ENCODE results near the gene JAKMIP1. TPM values are rescaled to one million over a fixed set of nuclear protein-coding genes. Genes with fewer than 3 reads are reported as not detected.

The JAKMIP1 gene
- total RNA-seq, 1 experiment from 2014 or later: not detected

DNA sequence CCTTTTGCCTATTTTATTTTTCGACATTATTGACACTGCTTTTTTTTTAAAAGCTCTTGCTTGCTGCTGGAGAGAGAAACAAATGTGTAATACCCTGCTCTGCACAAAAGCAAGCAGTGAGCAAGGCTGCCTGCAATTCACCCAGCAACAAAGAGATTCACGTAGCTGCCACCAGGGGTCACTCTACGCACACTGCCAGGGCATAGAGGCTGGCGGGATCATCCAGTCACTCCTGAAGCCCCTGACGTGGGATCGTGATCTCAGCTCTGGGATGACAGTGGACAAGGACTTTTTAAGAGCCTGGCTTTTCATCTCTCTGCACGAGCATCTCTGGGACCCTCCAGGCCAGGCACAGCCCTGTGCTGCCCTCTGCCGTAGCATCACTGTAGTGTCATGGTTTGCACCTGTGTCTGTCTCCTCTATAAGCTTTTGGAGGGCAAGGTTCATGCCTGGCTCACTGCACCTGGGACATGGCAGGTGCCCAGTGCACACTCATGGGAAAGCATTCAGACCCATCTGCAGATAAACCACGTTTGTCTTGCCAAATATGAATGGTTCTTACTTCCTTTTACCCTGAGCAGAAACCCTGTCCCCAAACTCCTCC is 201.9 kb downstream of the JAKMIP1 start:
- H3K27me3 ChIP-seq (ENCODE audit: control insufficient read depth, insufficient read depth, low read length): no peaks in the 10 kb centered on the region
- in situ Hi-C loops (cut with HindIII; ENCODE audit: low pct_unique_long_range_greater_than_20kb, low sequenced_read_pairs) (no loop called here), intact Hi-C loops (cut with micrococcal nuclease; ENCODE audit: unreplicated experiment) (loop anchor here (1.0 kb wide), 1 partner anchor 89 kb away; no protein-coding TSS in a partner anchor)
- ChIA-PET POLR2A (no interaction called here), CTCF (interaction anchor here (0.6 to 1.4 kb wide), 5 partner anchors 41 to 333 kb away, joined by 3 to 5 read pairs (median 4); no protein-coding TSS in a partner anchor)
- ATAC-seq: peak; percentile 93
- H3K9me3 ChIP-seq (ENCODE audit: control insufficient read depth, insufficient read depth, low read depth, low read length): no peaks in the 10 kb centered on the region
- no peak overlapping the region for H3K27ac ChIP-seq (ENCODE audit: low read length)
- TF ChIP-seq TCF7L2 (IDR thresholded peaks at IDR 0.05; ENCODE audit: low read depth, low read length) (no peak), CTCF (IDR thresholded peaks at IDR 0.05) (peak; percentile 94)
- no peaks in the 10 kb centered on the region for H3K36me3 ChIP-seq (ENCODE audit: control insufficient read depth, insufficient read depth, low read length)
- DNase-seq (ENCODE audit: low read depth, low spot score): peak; percentile 41
- no TSS peak for BruUV-seq (replicated peaks)
- no peaks in the 10 kb centered on the region for H3K4me1 ChIP-seq (ENCODE audit: control insufficient read depth, insufficient read depth, low read length)
- H3K4me3 ChIP-seq (ENCODE audit: low read depth in 2 of 2, low read length in 2 of 2): no peak overlapping the region

- H3K4me3 ChIP-seq (ENCODE audit: low read depth in 2 of 2, low read length in 2 of 2): no peak overlapping the region
- H3K9me3 ChIP-seq (ENCODE audit: control insufficient read depth, insufficient read depth, low read depth, low read length): no peaks in the 10 kb centered on the region
- no peaks in the 10 kb centered on the region for H3K4me1 ChIP-seq (ENCODE audit: control insufficient read depth, insufficient read depth, low read length)
- H3K27ac ChIP-seq (ENCODE audit: low read length): no peak overlapping the region
- no peaks in the 10 kb centered on the region for H3K36me3 ChIP-seq (ENCODE audit: control insufficient read depth, insufficient read depth, low read length)
- TF ChIP-seq, protein P1, sequence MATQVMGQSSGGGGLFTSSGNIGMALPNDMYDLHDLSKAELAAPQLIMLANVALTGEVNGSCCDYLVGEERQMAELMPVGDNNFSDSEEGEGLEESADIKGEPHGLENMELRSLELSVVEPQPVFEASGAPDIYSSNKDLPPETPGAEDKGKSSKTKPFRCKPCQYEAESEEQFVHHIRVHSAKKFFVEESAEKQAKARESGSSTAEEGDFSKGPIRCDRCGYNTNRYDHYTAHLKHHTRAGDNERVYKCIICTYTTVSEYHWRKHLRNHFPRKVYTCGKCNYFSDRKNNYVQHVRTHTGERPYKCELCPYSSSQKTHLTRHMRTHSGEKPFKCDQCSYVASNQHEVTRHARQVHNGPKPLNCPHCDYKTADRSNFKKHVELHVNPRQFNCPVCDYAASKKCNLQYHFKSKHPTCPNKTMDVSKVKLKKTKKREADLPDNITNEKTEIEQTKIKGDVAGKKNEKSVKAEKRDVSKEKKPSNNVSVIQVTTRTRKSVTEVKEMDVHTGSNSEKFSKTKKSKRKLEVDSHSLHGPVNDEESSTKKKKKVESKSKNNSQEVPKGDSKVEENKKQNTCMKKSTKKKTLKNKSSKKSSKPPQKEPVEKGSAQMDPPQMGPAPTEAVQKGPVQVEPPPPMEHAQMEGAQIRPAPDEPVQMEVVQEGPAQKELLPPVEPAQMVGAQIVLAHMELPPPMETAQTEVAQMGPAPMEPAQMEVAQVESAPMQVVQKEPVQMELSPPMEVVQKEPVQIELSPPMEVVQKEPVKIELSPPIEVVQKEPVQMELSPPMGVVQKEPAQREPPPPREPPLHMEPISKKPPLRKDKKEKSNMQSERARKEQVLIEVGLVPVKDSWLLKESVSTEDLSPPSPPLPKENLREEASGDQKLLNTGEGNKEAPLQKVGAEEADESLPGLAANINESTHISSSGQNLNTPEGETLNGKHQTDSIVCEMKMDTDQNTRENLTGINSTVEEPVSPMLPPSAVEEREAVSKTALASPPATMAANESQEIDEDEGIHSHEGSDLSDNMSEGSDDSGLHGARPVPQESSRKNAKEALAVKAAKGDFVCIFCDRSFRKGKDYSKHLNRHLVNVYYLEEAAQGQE (IDR thresholded peaks at IDR 0.05; ENCODE audit: insufficient read depth in 1 of 2, low read depth in 2 of 2, low read length in 1 of 2): no peak
- H3K27me3 ChIP-seq (ENCODE audit: control insufficient read depth, insufficient read depth, low read length): no peaks in the 10 kb centered on the region
- ChIA-PET POLR2A (no interaction called here), CTCF (no interaction called here)
- no TSS peak for BruUV-seq (replicated peaks)
- intact Hi-C loops (cut with micrococcal nuclease; ENCODE audit: unreplicated experiment): no loop called here
- in situ Hi-C loops (cut with HindIII; ENCODE audit: low pct_unique_long_range_greater_than_20kb, low sequenced_read_pairs): no loop called here
- no peak for ATAC-seq
- DNase-seq (ENCODE audit: low read depth, low spot score): no peak
These were observed 203.7 kb downstream of the JAKMIP1 start for GRCh38 chr4:5996641-5997040.

GRCh38 chr4:5995901-5996623 is 204.3 kb downstream of the JAKMIP1 start:
- ATAC-seq (no peak), DNase-seq (ENCODE audit: low read depth, low spot score) (no peak)
- no peak overlapping the region for H3K27ac ChIP-seq (ENCODE audit: low read length)
- intact Hi-C loops (cut with micrococcal nuclease; ENCODE audit: unreplicated experiment) (no loop called here), in situ Hi-C loops (cut with HindIII; ENCODE audit: low pct_unique_long_range_greater_than_20kb, low sequenced_read_pairs) (no loop called here)
- H3K36me3 ChIP-seq (ENCODE audit: control insufficient read depth, insufficient read depth, low read length): no peaks in the 10 kb centered on the region
- H3K27me3 ChIP-seq (ENCODE audit: control insufficient read depth, insufficient read depth, low read length): no peaks in the 10 kb centered on the region
- no TSS peak for BruUV-seq (replicated peaks)
- H3K9me3 ChIP-seq (ENCODE audit: control insufficient read depth, insufficient read depth, low read depth, low read length): no peaks in the 10 kb centered on the region
- H3K4me3 ChIP-seq (ENCODE audit: low read depth in 2 of 2, low read length in 2 of 2): no peak overlapping the region
- TF ChIP-seq POLR2AphosphoS5 (IDR thresholded peaks at IDR 0.05; ENCODE audit: low read depth, low read length) (no peak), CTCF (IDR thresholded peaks at IDR 0.05) (no peak), SIN3A (IDR thresholded peaks at IDR 0.05; ENCODE audit: borderline replicate concordance, insufficient read depth, low read depth, low read length) (no peak), TCF7L2 (IDR thresholded peaks at IDR 0.05; ENCODE audit: low read depth, low read length) (no peak)
- TF ChIP-seq, protein P1 (IDR thresholded peaks at IDR 0.05; ENCODE audit: insufficient read depth in 1 of 2, low read depth in 2 of 2, low read length in 1 of 2): no peak
- POLR2A ChIA-PET: no interaction called here
- H3K4me1 ChIP-seq (ENCODE audit: control insufficient read depth, insufficient read depth, low read length): no peaks in the 10 kb centered on the region
- CTCF ChIA-PET: no interaction called here
